Central memory CD4-positive, alpha-beta T cell (primary cell): ENCODE measurements around the gene EPHA1.
"Not testable (repeated sequence)": the region's sequence is repeated elsewhere in the genome, so short reads cannot be mapped to it uniquely, and the experiment has no call there.

Source experiments
- DNase-seq: peaks from one replicate; pipeline ENCODE4 v3.0.0; 2022

The EPHA1 gene

DNA sequence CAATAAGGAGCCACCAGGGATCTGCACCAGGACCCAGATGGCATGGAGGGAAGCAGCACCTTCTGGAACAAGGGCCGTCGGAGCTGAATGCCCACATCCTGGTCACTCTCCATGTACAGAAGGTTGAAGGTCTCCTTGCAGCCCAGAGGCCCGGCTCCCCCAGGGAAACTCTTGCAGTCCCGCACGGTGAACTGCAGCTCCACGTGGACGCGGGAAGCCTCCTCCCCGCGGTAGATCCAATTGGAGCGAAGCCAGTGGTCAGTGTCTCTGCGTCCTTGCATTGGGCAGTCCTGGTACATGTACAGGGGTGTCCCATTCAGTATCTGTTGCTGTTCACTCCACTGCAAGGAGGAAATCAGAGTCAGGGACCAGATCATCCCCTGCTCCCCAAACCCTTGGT is 7.4 kb downstream of the EPHA1 start:
- DNase-seq, result no peak

DNA sequence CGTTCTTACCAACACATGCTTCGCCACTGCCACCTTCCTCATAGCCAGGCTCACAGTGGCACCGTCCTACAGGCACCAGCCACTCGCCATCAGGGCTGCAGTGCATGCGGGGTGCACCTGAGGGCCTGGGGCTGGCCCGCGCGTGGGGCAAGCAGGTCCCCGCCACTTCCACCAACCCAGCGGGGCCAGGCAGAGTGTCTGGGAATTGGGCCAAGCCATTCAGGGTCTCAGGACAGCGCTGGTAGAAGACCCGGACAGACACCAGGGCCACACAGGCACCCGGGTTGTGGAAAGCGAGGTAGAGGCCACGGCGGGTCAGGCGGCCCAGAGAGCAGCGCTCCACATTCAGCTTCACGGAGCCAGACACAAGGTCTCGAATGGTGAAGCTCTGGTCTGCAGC is 9.0 kb downstream of the EPHA1 start:
- no peak for DNase-seq

DNA sequence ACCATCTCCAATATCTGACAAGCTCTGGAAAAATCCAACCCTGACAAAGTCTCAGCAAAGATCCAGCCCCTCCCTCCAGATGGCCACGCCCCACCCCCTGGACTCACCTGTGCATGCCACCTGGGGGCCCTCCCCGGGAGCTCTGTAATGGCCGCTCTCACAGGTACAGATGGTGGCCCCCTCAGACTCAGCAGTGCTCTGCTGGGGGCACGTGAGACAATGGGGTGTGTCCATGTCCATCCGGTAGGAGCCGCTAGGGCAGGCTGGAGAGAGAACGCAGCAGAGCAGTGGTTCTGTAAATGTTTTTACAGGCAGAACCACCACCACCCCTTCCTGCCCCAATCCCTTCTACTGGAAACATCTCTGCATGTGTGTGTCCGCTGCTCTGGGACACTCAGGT is 9.5 kb downstream of the EPHA1 start:
- no peak for DNase-seq

DNA sequence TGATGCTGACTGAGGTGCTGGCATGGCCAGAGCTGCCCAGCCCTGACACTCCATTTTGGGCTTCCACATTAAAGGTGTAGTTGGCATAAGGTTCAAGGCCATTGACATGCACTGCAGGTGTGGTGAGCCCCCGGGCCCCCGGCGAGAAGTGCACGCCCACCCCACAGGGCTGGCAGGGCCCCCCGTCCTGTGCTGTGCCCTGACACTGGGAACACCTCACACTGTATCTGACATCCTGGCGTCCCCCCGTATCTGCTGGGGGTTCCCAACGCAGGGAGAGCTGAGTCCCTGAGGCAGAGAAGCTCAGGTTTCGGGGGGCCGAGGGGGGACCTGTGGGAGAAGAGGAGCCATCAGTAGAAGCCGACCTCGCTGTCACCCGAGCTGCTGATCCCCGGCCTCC is 10.0 kb downstream of the EPHA1 start:
- no peak for DNase-seq

DNA sequence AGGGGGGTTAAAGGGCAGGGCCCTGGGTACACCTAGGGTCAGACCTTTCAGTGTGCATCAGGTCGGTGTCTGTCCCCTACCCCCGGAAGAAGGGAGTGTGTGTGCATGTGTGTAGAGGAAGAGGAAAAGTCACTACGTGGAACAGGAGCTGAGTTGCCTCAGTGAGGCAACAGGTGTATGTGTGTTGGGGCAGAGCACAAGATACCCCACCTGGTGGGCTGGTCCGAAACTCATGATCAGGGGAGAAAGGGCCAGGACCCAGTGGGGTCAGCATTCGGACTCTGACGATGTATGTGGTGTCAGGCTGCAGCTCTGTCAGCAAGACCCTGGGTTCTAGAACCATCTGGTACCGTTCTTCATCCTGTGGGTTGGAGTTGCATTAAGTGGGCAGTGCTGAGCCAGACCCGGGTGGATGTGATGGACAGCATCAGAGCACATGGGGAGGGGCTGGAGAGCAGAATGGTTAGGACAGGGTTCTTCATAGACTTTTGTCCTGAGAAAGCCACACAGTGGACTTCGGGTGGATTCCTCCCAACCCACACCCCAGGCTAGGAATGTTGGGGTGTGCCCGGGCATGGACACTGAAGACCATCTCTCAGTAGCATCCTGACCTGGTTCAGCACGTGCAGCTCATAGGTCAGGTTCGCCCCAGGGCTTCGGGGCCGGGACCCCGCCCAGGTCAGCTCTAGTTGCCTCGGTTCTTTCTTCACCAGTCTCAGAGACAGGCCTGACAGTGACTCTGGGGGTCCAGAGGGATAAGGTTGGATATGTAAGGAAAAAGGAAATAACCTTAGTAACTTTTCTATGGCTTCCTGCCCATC is 10.7 kb downstream of the EPHA1 start:
- DNase-seq, result no peak

DNA sequence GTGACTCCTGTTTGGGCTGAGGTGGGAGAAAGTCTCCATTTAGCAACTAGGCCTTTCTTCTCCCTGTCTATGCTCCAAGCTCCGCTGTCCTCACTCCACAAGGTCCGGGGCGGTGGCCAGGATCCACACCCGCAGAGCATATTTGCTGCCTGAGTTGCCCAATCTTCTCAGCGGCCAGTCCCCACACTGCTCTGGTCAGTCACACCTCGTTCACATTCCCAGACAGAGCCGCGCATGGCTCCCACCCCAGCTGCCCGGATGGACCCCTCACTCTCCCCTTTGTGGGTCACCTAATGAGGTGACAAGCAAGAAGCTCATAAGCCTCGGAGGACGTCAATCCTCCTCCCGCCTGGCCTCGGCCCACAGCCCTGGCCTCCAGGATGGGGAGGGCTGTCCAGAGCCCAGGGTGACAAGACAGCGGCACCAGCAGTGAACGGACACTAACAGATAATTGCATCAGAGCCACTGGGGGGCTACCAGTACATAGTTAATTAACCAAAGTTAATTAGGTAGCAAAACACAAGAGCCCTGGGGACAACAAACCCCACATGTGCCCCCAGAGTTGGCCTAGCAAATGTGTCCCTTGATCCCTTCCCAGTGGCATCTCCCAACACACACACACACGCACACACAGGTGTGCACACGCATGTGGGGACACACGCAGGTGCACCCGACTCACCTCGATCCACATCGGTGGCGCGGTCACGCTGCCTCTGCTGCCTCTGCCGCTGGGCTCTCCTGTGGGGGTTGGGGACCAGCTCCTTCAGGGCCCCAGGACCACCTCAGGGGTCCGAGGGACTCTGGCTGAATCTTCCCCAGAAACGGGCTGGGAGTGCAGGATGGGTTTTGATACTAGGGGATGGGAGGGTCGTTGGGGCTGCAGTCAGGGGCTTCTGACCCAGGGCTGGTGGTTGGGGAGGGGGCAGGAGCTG is 11.8 kb downstream of the EPHA1 start:
- DNase-seq, result no peak

DNA sequence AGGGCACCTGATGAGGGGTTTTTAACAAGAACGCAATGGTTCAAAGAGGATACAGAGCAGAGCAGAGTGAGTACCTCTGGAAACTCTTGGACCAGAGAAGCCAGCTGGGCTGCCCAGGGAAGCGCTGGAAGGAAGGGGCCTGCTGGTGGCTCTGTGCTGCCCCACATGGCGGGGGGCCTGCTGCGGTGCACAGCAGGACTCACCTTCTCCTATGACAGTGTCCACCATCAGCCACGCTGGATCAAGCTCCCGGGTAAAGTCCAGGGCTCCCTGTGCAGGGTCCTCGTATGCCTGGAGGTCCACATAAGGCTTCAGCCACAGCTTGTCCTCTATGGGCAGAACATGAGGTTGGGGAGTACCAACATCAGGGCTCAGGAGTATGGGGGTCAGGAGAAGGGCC is 12.5 kb downstream of the EPHA1 start:
- no peak for DNase-seq

DNA sequence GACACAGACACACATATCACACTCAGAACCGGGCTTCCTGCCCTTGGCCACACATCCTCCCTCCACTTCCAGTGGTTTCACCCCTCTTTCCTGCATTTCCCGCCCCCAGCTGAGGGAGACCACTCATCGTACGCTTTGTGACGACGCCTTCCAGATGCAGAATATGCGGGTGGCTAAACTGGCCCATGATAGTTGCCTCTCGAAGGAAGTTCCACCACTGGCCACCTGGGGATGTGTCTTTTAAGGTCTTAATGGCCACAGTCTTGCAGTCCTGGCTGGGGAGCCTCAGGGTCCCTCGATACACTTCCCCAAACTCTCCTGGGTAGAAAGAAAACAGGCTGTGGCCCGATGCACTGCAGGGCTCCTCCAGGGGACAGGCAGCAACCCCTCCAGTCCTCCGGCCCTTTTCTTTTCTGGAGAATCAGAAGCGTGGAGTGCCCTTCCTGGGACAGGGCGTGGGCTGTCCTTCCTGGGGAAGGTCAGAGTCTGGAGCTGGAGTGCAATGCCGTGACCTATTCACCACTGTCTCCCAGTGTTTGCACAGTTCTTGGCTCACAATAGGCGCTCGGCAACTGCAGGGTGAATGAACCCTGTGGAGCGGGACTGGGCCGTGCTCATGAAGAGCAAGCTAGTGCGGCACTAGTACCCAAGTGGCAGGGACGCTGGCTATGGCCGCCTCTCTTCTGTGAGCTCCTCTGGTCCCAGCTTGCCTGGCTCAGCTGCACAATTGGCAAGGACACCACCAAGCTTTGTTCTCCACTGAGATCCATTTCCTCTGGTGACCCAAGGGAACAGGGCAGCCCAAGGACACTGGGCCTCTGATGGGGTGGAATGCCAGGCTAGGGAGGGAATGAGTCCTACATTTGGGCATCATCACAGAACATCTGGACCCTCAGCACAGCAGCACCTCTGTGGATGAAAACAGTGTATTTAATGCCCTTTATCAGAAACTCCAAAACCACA is 13.2 kb downstream of the EPHA1 start:
- no peak for DNase-seq

DNA sequence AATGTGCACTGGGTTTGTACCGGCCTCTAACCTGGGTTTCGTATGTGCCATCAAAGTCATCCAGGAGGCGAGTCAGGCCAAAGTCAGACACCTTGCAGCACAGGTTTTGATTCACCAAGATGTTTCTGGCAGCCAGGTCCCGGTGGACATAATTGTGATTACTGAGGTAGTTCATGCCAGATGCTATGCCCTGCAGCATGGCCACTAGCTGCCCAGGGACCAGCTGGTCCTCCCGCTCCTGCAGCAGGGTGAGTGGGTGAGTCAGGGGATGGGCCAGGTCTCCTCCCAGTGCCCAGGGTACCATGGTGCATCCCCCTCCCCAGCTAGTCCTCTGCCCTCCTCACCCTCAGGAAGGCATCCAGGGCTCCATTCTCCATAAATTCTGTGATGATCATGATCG is 13.9 kb downstream of the EPHA1 start:
- no peak for DNase-seq

DNA sequence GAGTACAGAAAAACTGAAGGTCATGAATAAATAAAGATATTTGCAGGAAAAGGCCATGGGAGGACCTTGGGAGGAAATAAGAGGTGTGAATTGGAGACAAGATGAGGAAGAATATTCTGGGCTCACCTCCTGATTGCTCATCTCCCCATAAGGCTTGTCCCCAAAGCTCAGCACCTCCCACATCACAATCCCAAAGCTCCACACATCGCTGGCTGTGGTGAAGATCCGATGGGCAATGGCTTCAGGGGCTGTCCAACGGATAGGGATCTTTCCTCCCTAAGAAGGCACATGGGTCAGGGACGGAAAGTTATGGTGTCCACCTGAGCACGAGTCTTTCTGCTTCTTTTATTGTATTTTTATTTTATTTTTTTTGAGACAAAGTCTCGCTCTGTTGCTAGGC is 14.6 kb downstream of the EPHA1 start:
- DNase-seq, result no peak

DNA sequence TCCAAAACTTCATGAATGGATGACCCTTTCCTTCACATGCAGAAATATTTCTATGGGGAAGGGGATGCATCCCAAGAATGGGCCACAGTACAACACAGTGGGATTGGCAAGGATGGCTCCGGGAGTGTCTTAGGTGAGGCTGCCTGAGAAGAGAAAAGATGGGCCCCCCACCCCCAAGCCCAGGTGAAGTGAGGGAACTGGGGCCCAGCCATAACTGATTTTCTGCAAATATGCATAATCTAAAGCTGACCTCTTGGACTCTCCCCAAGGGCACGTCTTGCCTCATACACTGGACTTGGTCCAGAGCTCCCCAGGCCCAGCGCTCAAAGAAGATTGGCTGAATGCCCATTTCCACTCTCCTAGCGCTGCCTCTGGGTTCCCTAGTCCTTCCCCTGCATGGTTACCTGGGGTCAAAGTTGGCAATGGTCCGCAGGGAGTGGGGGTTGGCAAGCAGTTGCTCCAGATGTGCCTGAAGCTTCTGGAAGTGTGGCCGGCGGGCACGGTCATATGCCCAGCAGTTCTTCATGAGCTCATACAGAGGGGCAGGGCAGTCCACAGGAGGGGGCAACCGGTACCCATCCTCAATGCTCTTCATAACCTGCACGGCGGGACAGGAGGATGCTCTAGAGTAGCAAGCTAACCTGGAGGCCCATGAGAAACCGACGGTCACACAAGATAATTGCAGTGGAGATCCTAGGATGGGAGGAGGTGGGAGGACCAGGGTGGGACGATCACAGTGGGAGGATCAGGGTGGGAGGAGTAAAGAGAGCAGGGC is 15.2 kb downstream of the EPHA1 start:
- DNase-seq, result no peak

DNA sequence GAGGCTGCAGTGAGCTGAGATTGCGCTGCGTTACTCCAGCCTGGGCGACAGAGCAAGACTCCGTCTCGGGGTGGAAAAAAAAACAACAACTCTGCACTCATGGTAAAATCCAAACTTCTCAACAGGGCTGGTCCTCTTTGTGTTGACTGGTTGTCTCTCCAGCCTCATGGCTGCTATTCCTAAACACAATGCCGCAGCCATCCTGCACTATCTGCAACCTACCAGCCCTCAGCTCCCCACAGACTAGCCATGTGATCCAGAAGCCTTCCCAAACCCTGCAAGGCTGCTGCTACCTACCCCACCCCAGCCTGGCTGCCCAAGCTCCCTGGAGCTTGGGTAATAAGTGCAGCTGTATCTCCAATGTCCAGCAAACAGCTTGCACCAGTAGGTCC is 15.8 kb downstream of the EPHA1 start:
- no peak for DNase-seq

DNA sequence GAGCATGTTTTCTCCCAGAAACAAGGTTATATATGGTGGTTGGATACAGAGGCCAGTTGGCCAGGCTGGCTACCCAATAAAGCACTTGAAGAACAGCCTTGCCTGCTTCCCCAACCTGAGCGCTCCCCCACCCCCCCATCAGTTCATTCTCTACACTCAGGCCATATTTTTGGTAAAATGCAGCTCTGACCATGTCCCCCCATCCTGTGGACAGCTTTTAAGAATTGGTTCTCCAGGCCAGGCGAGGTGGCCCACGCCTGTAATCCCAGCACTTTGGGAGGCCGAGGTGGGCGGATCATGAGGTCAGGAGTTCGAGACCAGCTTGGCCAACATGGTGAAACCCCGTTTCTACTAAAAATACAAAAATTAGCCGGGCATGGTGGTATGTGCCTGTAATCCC is 16.2 kb downstream of the EPHA1 start:
- not testable (repeated sequence) for DNase-seq

DNA sequence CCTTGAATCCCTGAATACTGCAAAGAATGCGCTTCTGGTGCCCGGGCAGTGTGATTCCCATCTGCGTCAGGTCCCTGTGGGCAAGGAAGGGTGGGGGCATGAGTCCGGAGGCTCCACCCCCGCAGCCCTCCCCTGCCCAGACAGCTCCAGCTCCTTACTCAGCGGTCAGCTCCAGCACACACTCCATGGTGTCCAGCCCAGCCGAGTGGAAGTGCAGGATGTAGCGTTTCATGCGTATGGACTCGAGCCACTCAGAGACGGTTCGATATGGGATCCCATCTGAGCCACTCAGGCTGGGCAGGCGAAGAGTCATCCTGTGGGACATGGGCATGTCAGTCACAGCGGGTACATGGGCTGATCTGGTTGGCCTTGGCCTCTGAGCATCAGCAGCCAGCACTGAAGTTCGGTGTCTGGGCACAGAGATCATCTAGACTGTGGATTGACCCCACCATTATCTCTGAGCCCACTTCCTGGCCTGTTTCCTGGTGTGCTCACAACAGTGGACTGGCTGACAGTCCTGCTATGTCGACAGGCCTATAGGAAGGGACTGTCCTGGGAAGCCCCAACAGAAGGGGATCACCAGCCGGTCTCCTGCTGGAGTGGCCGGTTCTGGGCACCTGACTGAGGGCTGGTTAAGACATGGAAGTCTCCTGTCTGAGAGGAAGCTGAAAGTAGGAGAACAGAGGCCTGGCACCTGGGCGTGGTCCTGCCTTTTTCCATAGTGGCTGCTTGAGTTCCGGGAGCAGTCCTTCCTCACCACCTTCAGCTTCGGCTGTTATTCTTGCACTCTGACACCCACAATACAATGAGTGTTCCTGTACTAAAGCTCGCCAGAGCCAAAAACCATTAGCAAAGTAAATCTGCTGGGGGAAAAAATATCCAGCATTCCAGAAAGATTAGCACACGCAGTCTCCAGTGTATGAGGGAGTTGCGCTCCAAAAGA is 16.9 kb downstream of the EPHA1 start:
- no peak for DNase-seq

DNA sequence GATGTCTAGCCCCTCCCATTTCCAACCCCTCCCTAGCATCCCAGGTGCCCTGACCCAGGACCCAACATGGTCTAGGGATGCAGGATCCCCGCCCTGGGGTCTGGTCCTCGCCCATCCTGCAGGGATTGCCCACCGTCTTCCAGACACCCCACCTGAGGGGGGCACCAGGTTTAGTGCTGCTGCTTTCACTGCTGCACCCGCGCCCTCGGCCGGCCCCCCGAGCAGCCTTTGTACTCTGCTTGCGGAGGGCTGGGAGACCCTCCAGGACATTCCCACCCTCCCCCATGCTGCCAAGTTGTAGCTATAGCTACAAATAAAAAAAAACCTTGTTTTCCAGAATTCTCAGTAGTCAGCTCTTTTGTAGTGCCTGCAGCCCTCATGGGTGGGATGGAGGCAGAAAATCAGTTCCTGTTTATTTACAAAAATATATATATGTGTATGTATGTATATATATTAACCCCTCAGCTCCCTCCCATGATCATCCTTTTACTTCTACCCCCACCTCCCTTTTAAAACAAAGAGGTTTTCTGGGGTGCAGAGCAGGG is 17.8 kb downstream of the EPHA1 start:
- no peak for DNase-seq

DNA sequence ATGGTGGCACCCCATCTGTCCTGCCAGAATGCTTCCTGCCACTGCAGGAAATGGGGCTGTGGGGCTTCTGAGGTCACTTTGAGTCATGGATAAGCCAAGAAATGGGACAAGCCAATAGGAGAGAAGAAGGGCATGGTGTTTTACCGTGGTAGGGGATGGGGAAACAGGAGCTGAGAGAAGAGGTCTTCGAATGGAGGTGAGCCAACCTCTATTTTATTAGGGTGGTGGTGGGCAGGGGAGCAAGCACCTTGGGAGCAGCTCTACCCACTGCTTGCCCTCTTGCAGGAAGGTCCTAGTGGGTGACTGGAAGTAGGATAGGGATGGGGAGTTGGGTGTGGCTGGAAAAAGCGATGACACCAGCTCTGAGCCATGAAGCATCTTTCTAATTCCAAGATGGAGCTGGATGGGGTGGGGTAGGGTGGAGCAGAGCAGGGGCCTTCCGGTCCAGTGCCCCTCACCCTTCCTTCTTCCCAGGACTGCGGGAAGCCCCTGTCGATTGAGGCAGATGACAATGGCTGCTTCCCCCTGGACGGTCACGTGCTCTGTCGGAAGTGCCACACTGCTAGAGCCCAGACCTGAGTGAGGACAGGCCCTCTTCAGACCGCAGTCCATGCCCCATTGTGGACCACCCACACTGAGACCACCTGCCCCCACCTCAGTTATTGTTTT is 18.4 kb downstream of the EPHA1 start:
- DNase-seq, result no peak

DNA sequence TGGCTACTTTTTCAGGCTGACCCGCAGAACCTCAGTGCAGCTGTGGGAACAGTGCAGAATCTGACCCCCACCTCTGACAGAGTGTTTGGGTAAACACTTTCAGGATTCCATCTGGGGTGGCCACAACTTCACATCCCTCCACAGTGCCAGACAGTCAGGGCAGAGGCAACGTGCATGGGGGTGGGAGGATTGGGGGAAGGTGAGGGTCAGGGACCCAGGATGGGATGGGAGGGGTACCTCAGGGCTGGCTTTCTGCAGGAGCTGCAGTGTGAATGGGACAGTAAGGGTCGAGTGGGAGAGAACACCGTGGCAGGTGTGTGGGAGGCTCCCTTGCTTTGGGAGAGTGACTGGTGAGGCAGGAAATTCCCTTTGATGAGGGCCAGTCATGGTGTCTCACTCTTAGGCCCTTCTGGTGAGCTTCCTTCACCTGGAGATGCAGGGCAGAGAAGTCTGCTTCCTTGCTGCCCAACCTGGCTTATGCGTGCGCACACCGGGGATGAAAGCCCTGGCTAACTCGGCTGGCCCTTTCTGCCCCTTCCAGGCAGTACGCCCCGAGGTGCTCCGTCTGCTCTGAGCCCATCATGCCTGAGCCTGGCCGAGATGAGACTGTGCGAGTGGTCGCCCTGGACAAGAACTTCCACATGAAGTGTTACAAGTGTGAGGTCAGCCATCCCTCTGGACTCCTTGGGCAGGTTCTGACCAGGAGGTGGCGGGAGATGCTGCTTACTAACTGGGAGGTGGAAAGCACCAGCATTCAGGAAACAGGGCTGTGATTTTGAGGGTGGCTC is 19.1 kb downstream of the EPHA1 start:
- DNase-seq, result no peak

DNA sequence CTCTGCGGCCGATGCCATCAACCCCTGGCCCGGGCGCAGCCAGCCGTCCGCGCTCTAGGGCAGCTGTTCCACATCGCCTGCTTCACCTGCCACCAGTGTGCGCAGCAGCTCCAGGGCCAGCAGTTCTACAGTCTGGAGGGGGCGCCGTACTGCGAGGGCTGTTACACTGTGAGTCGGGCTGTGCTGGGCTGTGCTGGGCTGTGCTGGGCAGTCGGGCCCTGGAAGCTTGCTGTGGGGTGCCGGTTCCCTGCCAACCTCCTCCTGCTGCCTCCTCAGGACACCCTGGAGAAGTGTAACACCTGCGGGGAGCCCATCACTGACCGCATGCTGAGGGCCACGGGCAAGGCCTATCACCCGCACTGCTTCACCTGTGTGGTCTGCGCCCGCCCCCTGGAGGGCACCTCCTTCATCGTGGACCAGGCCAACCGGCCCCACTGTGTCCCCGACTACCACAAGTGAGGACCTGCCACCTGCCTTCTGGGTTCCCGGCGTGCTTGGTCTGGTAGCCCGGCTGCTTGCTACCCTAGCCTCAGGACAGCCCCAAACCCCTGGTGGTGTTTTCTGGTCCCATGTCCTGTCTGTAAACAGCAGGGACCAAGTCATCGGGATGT is 20.1 kb downstream of the EPHA1 start:
- no peak for DNase-seq

DNA sequence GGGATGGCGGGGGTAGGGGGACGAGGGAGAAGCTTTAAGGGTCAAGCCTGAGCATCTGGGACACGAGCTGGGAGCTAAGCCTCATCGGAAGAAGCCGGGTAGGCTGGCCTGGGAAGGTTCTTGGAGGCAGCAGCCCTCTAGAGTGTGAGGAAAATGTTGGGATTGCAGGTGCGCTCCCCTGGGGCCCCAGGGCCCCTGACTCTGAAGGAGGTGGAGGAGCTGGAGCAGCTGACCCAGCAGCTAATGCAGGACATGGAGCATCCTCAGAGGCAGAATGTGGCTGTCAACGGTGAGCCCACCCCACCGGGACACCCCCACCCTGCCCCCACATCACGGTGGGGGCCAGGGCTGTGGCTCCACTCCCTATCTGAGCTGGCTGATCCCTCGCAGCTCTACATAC is 20.6 kb downstream of the EPHA1 start:
- no peak for DNase-seq
